Adrenal gland (tissue), 12 donors: Measurements from ENCODE around the gene MINDY4. TPM values are rescaled to one million over a fixed set of nuclear protein-coding genes. Genes with fewer than 3 reads are reported as not detected.

Experiments
- DNase-seq, 7 donors: peaks; one replicate each; pipeline ENCODE4 v3.0.0-alpha.2; 2019 to 2020
- H3K27ac ChIP-seq, 5 donors: fragments of 200-600 bp; sonication (generic) in 4 of 5; 1 replicate in 3 of 5; 2 replicates in 2 of 5; pipeline versions ENCODE4 v1.5.1 to v1.8.0; 2016 to 2020; ENCODE audit warnings: mild to moderate bottlenecking in 1 of 5
- H3K27me3 ChIP-seq: fragments of 200-600 bp; 2 replicates; pipeline ENCODE4 v1.8.0; 2021
- H3K36me3 ChIP-seq, 2 donors: fragments of 200-600 bp; replicated peaks in 1 of 2; 1 replicate in 1 of 2; 2 replicates in 1 of 2; pipeline versions ENCODE4 v1.5.1 to v1.8.0; 2018 to 2022
- H3K4me1 ChIP-seq, 2 donors: fragments of 200-600 bp; replicated peaks in 1 of 2; 1 replicate in 1 of 2; 2 replicates in 1 of 2; pipeline versions ENCODE4 v1.5.1 to v1.8.0; 2018 to 2021
- H3K4me3 ChIP-seq, 4 donors: fragments of 200-600 bp; sonication (generic) in 3 of 4; one replicate each; pipeline ENCODE4 v1.5.1; 2016 to 2018
- H3K9me3 ChIP-seq, 3 donors: fragments of 200-600 bp; sonication (generic) in 1 of 3; replicated peaks in 1 of 3; 1 replicate in 2 of 3; 2 replicates in 1 of 3; pipeline versions ENCODE4 v1.5.1 to v1.8.0; 2016 to 2021
- CTCF ChIP-seq, 6 experiments: fragments of 450-650 bp in 4 of 6; fragments of 200-600 bp in 2 of 6; sonication (generic) in 1 of 6; IDR thresholded peaks; 1 replicate in 5 of 6; 2 replicates in 1 of 6; pipeline versions ENCODE4 v1.5.1 to v1.8.0; 2016 to 2021; ENCODE audit warnings: antibody characterized with exemption in 6 of 6, mild to moderate bottlenecking in 2 of 6, moderate library complexity in 1 of 6
- POLR2A ChIP-seq, 2 donors: fragments of 450-650 bp; IDR thresholded peaks; one replicate each; pipeline ENCODE4 v1.6.1; 2017; ENCODE audit warnings: antibody characterized with exemption in 2 of 2, mild to moderate bottlenecking in 2 of 2, moderate library complexity in 1 of 2
- WGBS, 4 donors: extraction: QIAGEN DNeasy Blood & Tissue Kit in 2 of 4; methylation state at CpG; one replicate each; pipeline versions ENCODE4 v1.1.5 to v1.1.7; 2013 to 2017; 5-methylcytosine and 5-hydroxymethylcytosine counted together
- intact Hi-C, 2 donors: fragments of 100-400 bp; cut with DNase I; formaldehyde crosslinking; loops; one replicate each; pipeline versions ENCODE4 v1.14.1 to v1.15.0; 2022 to 2023
- polyA plus RNA-seq, 3 donors: library from polyadenylated mRNA; stranded (reverse); fragments of 200-250 nt in 2 of 3; fragments of 350-450 nt in 1 of 3; fragmentation: Illumina TruSeq in 1 of 3; extraction: RNeasy Lipid Tissue Mini Kit (QIAGEN cat#74804) in 1 of 3; gene quantifications; one replicate each; pipeline ENCODE4 v1.2.3, GENCODE V29; 2013 to 2014
- total RNA-seq, 9 donors: library from RNA; depleted of rRNA in 4 of 9; stranded (reverse); fragments of >200 nt in 4 of 9; fragments of 120-200 nt in 1 of 9; fragmentation: NEBNext Ultra II Directional in 1 of 9; extraction: Animal tissue kit (Norgen Biotek cat#: 25700) in 1 of 9; gene quantifications; one replicate each; pipeline versions ENCODE4 v1.1.0 to v1.2.4, GENCODE V29; 2013 to 2023
- donor health status: healthy with polysubstance abuse.
- donor health status: Bipolar disorder and iron deficiency.
- donor health status: DM: yes; HTN: yes; CAD: no.
- donor health status: DM: no; HTN: no; CAD: no.
- donor health status: DM: no; HTN: no; CAD: no.
- donor health status: DM: yes; HTN: yes; CAD: no.

The MINDY4 gene
- total and polyA plus RNA-seq, 12 donors = 4.8 to 19.9 (median 7.3) TPM

GRCh38 chr7:30862995-30863705 is 91.9 kb downstream of the MINDY4 start:
- peak overlapping the region in 1 of 5 donors; percentile 46 for H3K27ac ChIP-seq
- TF ChIP-seq POLR2A (IDR thresholded peaks at IDR 0.05) = no peak
- TF ChIP-seq CTCF (IDR thresholded peaks at IDR 0.05) = no peak
- H3K4me1 ChIP-seq = no peaks in the 10 kb centered on the region

DNA sequence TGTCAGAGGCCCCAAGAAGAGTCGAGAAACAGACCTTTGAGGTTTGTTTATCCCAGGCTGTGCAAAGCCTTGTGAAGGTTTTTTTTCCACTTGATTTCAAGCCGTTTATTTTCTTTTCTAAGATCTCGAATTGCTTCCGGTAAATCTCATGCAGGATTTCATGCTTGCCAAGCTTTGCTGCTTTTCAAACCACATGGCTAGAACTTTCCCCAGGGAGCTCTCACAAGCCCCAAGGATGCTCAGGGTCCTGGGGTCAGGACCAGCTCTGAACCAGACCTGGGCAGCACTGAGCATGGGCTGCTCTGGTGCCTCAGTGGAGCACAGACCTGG is 92.5 kb downstream of the MINDY4 start:
- no peak for DNase-seq
- peak overlapping the region in 1 of 5 donors; percentile 46 for H3K27ac ChIP-seq
- WGBS, 4 donors = 61 to 77% (median 71%) methylated on average over 4 of the region's 4 CpGs
- no peaks in the 10 kb centered on the region for H3K27me3 ChIP-seq
- no peaks in the 10 kb centered on the region for H3K4me1 ChIP-seq
- intact Hi-C loops = no loop called here
- TF ChIP-seq CTCF (IDR thresholded peaks at IDR 0.05) (no peak), POLR2A (IDR thresholded peaks at IDR 0.05) (no peak)
- H3K9me3 ChIP-seq = no peaks in the 10 kb centered on the region
- no peaks in the 10 kb centered on the region for H3K36me3 ChIP-seq
- no peak overlapping the region for H3K4me3 ChIP-seq

More at GRCh38 chr7:30862995-30863705, 91.9 kb downstream of the MINDY4 start:
- Histone ChIP-seq H3K27me3 (no peaks in the 10 kb centered on the region), H3K9me3 (no peaks in the 10 kb centered on the region), H3K36me3 (no peaks in the 10 kb centered on the region), H3K4me3 (no peak overlapping the region)
- 88 to 92% (median 89%) methylated on average over 9 of the region's 9 CpGs for whole genome bisulfite sequencing, 4 donors
- no peak for DNase-seq
- intact Hi-C loops = no loop called here

- H3K9me3 ChIP-seq = no peaks in the 10 kb centered on the region
These were observed 92.9 kb downstream of the MINDY4 start for GRCh38 chr7:30864101-30864500.

GRCh38 chr7:30865076-30865475 is 93.9 kb downstream of the MINDY4 start:
- Histone ChIP-seq H3K36me3 (no peaks in the 10 kb centered on the region), H3K27ac (no peak overlapping the region), H3K4me3 (no peak overlapping the region), H3K9me3 (no peaks in the 10 kb centered on the region), H3K27me3 (no peaks in the 10 kb centered on the region), H3K4me1 (no peaks in the 10 kb centered on the region)
- no peak for DNase-seq
- intact Hi-C loops = no loop called here
- 89 to 99% (median 92%) methylated on average over 4 of the region's 4 CpGs for WGBS, 4 donors
- TF ChIP-seq POLR2A (IDR thresholded peaks at IDR 0.05) (no peak), CTCF (IDR thresholded peaks at IDR 0.05) (no peak)

More at GRCh38 chr7:30864101-30864500, 92.9 kb downstream of the MINDY4 start:
- Histone ChIP-seq H3K27ac (peak overlapping the region in 1 of 5 donors; percentile 22), H3K36me3 (no peaks in the 10 kb centered on the region), H3K4me3 (no peak overlapping the region), H3K27me3 (no peaks in the 10 kb centered on the region), H3K4me1 (no peaks in the 10 kb centered on the region)
- intact Hi-C loops = no loop called here
- WGBS, 4 donors = 76 to 84% (median 78%) methylated on average over 3 of the region's 3 CpGs
- TF ChIP-seq POLR2A (IDR thresholded peaks at IDR 0.05) (no peak), CTCF (IDR thresholded peaks at IDR 0.05) (no peak)
- no peak for DNase-seq
